ENCODE data around the gene BLTP3A.
"Not testable (repeated sequence)": the region's sequence is repeated elsewhere in the genome, so short reads cannot be mapped to it uniquely, and the experiment has no call there.

BLTP3A gene

DNA sequence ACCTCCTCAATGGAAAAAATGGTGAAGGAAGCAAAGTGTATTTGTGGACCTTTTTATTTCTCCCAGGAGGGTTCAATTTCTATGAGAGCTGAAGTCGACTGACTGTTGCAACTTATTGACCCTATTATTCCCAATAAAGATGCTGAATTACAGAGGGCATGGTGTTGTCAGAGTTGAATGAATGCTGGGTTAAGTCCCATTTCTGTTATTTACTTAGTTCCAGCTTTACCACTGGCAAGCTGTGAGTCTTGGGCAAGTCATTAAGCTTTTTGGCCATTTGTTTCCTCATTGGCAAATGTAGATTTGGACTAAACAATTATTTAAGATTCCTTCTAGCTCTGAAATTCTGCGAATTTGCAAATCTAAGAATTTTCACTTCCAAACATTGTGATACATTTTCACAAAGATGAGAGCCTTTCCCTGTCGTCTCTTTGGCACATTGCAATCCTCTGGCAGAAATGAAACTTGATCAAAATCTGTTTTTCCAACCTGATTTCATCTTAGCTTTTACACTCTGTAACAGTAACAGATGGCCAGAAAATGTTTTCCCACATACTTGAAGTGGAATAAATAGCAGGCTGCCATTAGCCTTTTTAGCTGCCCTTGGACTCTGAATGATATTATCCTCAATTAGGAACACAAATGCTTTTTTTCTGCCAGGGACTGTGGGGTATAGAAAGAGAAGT, 21.3 kb downstream of the BLTP3A start:
- no peak for DNase-seq
- Histone ChIP-seq H3K9me3 (ENCODE audit: control extremely low read depth in 1 of 5, control insufficient read depth in 4 of 5, insufficient read depth in 2 of 5, low read depth in 1 of 5, low read length in 4 of 5) (no peaks in the 10 kb centered on the region), H3K4me1 (ENCODE audit: control extremely low read depth in 1 of 4, control insufficient read depth in 4 of 4, insufficient read depth in 4 of 4, low read length in 3 of 4) (peaks cover 0 to 14% (median 9%) of the 10 kb centered on the region in 4 experiments), H3K27me3 (replicated peaks in 2 of 5; ENCODE audit: control insufficient read depth in 4 of 5, insufficient read depth in 5 of 5, low read length in 4 of 5) (no peaks in the 10 kb centered on the region), H3K36me3 (ENCODE audit: control insufficient read depth in 4 of 4, insufficient read depth in 4 of 4, low read length in 3 of 4) (no peaks in the 10 kb centered on the region), H3K27ac (ENCODE audit: insufficient read depth in 1 of 2, low read depth in 1 of 2, low read length in 2 of 2, poor library complexity in 1 of 2, severe bottlenecking in 2 of 2) (no peak overlapping the region), H3K4me3 (ENCODE audit: control insufficient read depth in 1 of 7, extremely low read depth in 1 of 7, insufficient read depth in 4 of 7, low read depth in 2 of 7, low read length in 6 of 7) (no peak overlapping the region)
- CTCF ChIA-PET = interaction anchor here (1.2 to 1.3 kb wide), 3 partner anchors 10 to 19 kb away, joined by 3 read pairs; no protein-coding TSS in a partner anchor
- POLR2A ChIA-PET = no interaction called here
- WGBS (ENCODE audit: insufficient coverage) = 100% methylated on average over 3 of the region's 3 CpGs

DNA sequence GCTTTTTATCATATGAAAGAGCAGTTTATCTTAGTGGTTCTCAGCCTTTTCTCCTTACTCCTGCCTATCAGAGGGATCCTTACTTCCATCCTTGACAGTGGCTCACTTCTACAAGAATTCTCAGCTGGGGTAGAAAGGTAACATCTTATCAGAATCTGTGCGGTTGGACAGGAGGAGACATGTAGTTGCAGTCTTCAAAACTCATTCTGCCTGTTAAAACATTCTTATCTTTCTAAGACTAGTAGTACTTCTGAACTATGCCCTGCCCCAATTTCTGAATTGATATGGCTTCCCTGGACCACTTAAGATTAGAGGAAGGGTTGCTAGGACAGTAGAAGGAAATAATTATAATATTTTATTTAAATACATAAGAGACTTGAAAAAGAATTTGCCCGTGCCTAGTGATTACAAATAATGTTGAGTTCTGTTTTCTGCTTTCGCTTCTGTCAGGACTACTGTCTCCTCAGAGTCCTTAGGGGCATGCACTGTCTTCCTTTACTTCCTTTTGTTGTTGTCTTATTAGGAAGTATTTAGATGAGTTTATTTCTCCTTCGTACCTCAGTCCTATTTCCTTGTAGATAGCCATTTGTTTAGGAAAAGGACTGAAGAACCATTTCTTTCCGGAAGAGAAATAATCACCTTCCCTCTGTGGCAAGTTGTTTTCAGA, 24.9 kb downstream of the BLTP3A start:
- ChIA-PET POLR2A (no interaction called here), CTCF (interaction anchor here (0.6 to 1.5 kb wide), 3 partner anchors 12 to 858 kb away, joined by 3 to 6 read pairs (median 3); no protein-coding TSS in a partner anchor)
- H3K36me3 ChIP-seq (ENCODE audit: control insufficient read depth in 4 of 4, insufficient read depth in 4 of 4, low read length in 3 of 4) = peaks cover 2 to 3% (median 3%) of the 10 kb centered on the region in 4 experiments
- no peaks in the 10 kb centered on the region for H3K27me3 ChIP-seq (replicated peaks in 2 of 5; ENCODE audit: control insufficient read depth in 4 of 5, insufficient read depth in 5 of 5, low read length in 4 of 5)
- peaks cover 18 to 38% (median 31%) of the 10 kb centered on the region in 4 experiments for H3K4me1 ChIP-seq (ENCODE audit: control extremely low read depth in 1 of 4, control insufficient read depth in 4 of 4, insufficient read depth in 4 of 4, low read length in 3 of 4)
- 100% methylated on average over 1 of the region's 5 CpGs for WGBS (ENCODE audit: insufficient coverage)
- peak overlapping the region in 1 of 7 experiments; percentile 19 for H3K4me3 ChIP-seq (ENCODE audit: control insufficient read depth in 1 of 7, extremely low read depth in 1 of 7, insufficient read depth in 4 of 7, low read depth in 2 of 7, low read length in 6 of 7)
- peak in 1 of 3 donors; percentile 13 for DNase-seq
- H3K9me3 ChIP-seq (ENCODE audit: control extremely low read depth in 1 of 5, control insufficient read depth in 4 of 5, insufficient read depth in 2 of 5, low read depth in 1 of 5, low read length in 4 of 5) = no peaks in the 10 kb centered on the region
- peak overlapping the region in 1 of 2 experiments; percentile 36 for H3K27ac ChIP-seq (ENCODE audit: insufficient read depth in 1 of 2, low read depth in 1 of 2, low read length in 2 of 2, poor library complexity in 1 of 2, severe bottlenecking in 2 of 2)

DNA sequence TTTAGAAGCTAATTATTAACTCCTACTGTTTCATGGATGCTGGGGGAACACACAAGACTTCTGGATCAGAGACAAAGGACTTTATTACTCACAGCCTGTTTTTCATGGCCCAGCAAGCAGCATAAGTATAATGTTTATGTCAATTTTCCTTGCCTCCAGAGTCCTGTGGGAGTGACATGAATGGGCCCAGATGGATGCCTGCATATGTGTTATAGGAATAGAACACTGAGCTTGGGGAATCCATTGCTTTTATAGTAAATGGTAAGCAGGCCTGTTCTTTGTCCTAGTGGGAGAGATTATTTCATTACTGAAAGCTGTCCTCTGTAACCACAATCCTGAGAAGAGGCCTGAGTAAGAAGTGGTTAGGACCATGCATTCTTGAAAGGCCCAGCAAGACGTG, 25.6 kb downstream of the BLTP3A start:
- H3K4me1 ChIP-seq (ENCODE audit: control extremely low read depth in 1 of 4, control insufficient read depth in 4 of 4, insufficient read depth in 4 of 4, low read length in 3 of 4) = peaks cover 18 to 38% (median 31%) of the 10 kb centered on the region in 4 experiments
- no CpG with 5 or more reads among the region's 1 CpG for WGBS (ENCODE audit: insufficient coverage)
- H3K9me3 ChIP-seq (ENCODE audit: control extremely low read depth in 1 of 5, control insufficient read depth in 4 of 5, insufficient read depth in 2 of 5, low read depth in 1 of 5, low read length in 4 of 5) = no peaks in the 10 kb centered on the region
- no peak for DNase-seq
- no peaks in the 10 kb centered on the region for H3K27me3 ChIP-seq (replicated peaks in 2 of 5; ENCODE audit: control insufficient read depth in 4 of 5, insufficient read depth in 5 of 5, low read length in 4 of 5)
- ChIA-PET CTCF (interaction anchor here (0.6 kb wide), 2 partner anchors 105 to 858 kb away, joined by 3 read pairs; no protein-coding TSS in a partner anchor), POLR2A (no interaction called here)
- peaks cover 5 to 8% (median 6%) of the 10 kb centered on the region in 4 experiments for H3K36me3 ChIP-seq (ENCODE audit: control insufficient read depth in 4 of 4, insufficient read depth in 4 of 4, low read length in 3 of 4)
- no peak overlapping the region for H3K27ac ChIP-seq (ENCODE audit: insufficient read depth in 1 of 2, low read depth in 1 of 2, low read length in 2 of 2, poor library complexity in 1 of 2, severe bottlenecking in 2 of 2)
- no peak overlapping the region for H3K4me3 ChIP-seq (ENCODE audit: control insufficient read depth in 1 of 7, extremely low read depth in 1 of 7, insufficient read depth in 4 of 7, low read depth in 2 of 7, low read length in 6 of 7)

DNA sequence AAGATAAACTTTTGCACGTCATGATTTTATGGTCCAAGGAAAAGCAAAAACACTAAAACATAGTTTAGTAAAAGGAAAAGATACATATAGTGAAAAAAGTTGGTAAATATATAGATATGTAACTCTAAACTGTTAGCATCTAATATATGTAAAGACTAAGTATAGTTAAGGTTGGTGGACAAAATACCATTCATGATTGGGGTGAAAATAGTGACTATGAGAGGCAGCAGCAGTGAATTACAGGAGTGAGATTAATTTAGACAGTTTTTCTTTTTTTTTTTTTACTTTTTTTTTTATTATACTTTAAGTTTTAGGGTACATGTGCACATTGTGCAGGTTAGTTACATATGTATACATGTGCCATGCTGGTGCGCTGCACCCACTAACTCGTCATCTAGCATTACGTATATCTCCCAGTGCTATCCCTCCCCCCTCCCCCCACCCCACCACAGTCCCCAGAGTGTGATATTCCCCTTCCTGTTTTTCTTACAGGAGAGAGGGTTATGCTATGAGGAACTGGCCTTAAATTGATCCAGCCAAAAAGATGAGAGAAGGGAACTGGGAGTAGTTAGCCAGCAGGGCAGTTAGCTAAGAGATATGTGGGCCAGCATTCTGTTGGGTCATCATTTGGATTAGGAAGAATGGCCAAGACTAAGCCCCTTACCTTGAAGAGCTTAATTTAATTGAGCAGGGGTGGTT, 27.1 kb downstream of the BLTP3A start:
- DNase-seq = peak in 2 of 3 donors; percentile 22 to 24
- Histone ChIP-seq H3K4me3 (ENCODE audit: control insufficient read depth in 1 of 7, extremely low read depth in 1 of 7, insufficient read depth in 4 of 7, low read depth in 2 of 7, low read length in 6 of 7) (peak overlapping the region in 3 of 7 experiments; percentile 23 to 50 (median 35)), H3K4me1 (ENCODE audit: control extremely low read depth in 1 of 4, control insufficient read depth in 4 of 4, insufficient read depth in 4 of 4, low read length in 3 of 4) (peaks cover 18 to 38% (median 31%) of the 10 kb centered on the region in 4 experiments), H3K36me3 (ENCODE audit: control insufficient read depth in 4 of 4, insufficient read depth in 4 of 4, low read length in 3 of 4) (peaks cover 10 to 18% (median 13%) of the 10 kb centered on the region in 4 experiments), H3K27ac (ENCODE audit: insufficient read depth in 1 of 2, low read depth in 1 of 2, low read length in 2 of 2, poor library complexity in 1 of 2, severe bottlenecking in 2 of 2) (peak overlapping the region in 1 of 2 experiments; percentile 51)
- H3K27me3 ChIP-seq (replicated peaks in 2 of 5; ENCODE audit: control insufficient read depth in 4 of 5, insufficient read depth in 5 of 5, low read length in 4 of 5); H3K9me3 ChIP-seq (ENCODE audit: control extremely low read depth in 1 of 5, control insufficient read depth in 4 of 5, insufficient read depth in 2 of 5, low read depth in 1 of 5, low read length in 4 of 5): not testable (repeated sequence)
- ChIA-PET CTCF (interaction anchor here (0.7 to 0.8 kb wide), 2 partner anchors 13 to 116 kb away, joined by 3 read pairs; no protein-coding TSS in a partner anchor), POLR2A (interaction anchor here (0.7 kb wide), 1 partner anchor 923 kb away, joined by 3 read pairs; no protein-coding TSS in a partner anchor)
- WGBS (ENCODE audit: insufficient coverage) = no CpG with 5 or more reads among the region's 4 CpGs

DNA sequence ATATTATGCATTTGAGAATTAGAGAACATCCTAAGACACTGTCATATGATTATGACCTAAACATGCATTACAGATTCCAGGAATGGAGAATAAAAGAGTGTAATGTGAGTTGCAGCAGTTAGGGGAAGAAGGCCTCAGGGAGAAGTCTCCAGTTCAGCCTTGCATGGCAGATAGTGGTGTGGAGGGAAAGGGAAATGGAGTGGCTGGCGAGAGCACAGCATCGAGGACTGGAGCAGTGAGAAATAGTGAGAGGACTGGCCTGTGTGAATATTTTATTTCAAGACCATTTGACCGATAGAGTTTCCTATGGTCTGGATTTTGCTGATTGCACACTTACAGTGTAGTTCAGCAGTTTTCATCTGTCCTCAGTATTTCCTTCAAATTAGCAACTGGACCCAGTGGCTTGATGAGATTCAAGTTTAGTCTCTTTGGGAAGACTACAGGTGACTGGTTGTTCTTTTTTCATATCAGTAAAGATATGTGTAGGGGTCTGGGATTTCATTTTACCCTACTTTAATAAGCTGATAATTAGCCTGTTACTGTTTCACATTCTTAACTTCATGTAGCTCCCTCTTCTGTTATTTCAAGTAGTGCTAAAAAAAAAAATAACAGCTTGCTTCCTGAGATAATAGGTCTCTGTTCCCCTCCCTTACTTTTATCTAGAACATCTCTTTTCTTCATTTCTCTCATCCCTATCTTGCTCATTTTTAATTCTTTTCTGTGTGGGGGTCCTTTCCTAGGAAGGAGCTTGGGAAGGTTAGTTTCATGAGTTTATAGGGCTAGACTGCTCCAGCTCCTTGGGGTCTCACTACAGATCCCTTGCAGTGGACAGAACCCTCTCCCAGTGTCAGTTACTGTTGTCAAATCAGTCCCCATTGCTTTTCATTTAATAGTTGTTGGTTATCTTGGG, 27.9 kb downstream of the BLTP3A start:
- H3K4me1 ChIP-seq (ENCODE audit: control extremely low read depth in 1 of 4, control insufficient read depth in 4 of 4, insufficient read depth in 4 of 4, low read length in 3 of 4) = peaks cover 18 to 38% (median 31%) of the 10 kb centered on the region in 4 experiments
- peak overlapping the region; percentile 12 to 58 for H3K27ac ChIP-seq (ENCODE audit: insufficient read depth in 1 of 2, low read depth in 1 of 2, low read length in 2 of 2, poor library complexity in 1 of 2, severe bottlenecking in 2 of 2)
- no peaks in the 10 kb centered on the region for H3K27me3 ChIP-seq (replicated peaks in 2 of 5; ENCODE audit: control insufficient read depth in 4 of 5, insufficient read depth in 5 of 5, low read length in 4 of 5)
- peaks cover 10 to 21% (median 14%) of the 10 kb centered on the region in 4 experiments for H3K36me3 ChIP-seq (ENCODE audit: control insufficient read depth in 4 of 4, insufficient read depth in 4 of 4, low read length in 3 of 4)
- peak in 2 of 3 donors; percentile 36 to 42 for DNase-seq
- POLR2A ChIA-PET = no interaction called here
- H3K4me3 ChIP-seq (ENCODE audit: control insufficient read depth in 1 of 7, extremely low read depth in 1 of 7, insufficient read depth in 4 of 7, low read depth in 2 of 7, low read length in 6 of 7) = peak overlapping the region in 5 of 7 experiments; percentile 10 to 50 (median 33)
- WGBS (ENCODE audit: insufficient coverage) = 17% methylated on average over 2 of the region's 3 CpGs
- H3K9me3 ChIP-seq (ENCODE audit: control extremely low read depth in 1 of 5, control insufficient read depth in 4 of 5, insufficient read depth in 2 of 5, low read depth in 1 of 5, low read length in 4 of 5) = no peaks in the 10 kb centered on the region
- CTCF ChIA-PET = interaction anchor here (0.7 to 0.8 kb wide), 4 partner anchors 9 to 320 kb away, joined by 3 read pairs; no protein-coding TSS in a partner anchor

DNA sequence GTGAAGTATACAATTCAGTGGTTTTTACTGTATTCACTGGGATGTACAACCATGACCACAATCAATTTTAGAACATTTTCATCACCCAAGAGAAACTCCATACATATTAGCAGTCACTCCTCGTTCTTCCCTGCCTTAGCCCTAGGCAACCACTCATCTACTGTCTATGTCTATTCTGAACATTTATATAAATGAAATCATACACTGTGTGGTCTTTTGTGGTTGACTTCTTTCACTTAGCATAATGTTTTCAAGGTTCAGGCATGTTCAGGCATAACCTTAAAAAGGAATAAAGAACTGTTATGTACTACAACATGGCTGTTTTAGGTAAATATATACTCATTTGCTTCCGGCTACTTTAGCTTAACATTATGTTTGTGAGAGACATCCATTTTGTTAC, 37.3 kb downstream of the BLTP3A start:
- Histone ChIP-seq H3K27me3 (replicated peaks in 2 of 5; ENCODE audit: control insufficient read depth in 4 of 5, insufficient read depth in 5 of 5, low read length in 4 of 5) (no peaks in the 10 kb centered on the region), H3K4me1 (ENCODE audit: control extremely low read depth in 1 of 4, control insufficient read depth in 4 of 4, insufficient read depth in 4 of 4, low read length in 3 of 4) (no peaks in the 10 kb centered on the region), H3K9me3 (ENCODE audit: control extremely low read depth in 1 of 5, control insufficient read depth in 4 of 5, insufficient read depth in 2 of 5, low read depth in 1 of 5, low read length in 4 of 5) (no peaks in the 10 kb centered on the region), H3K27ac (ENCODE audit: insufficient read depth in 1 of 2, low read depth in 1 of 2, low read length in 2 of 2, poor library complexity in 1 of 2, severe bottlenecking in 2 of 2) (no peak overlapping the region), H3K4me3 (ENCODE audit: control insufficient read depth in 1 of 7, extremely low read depth in 1 of 7, insufficient read depth in 4 of 7, low read depth in 2 of 7, low read length in 6 of 7) (no peak overlapping the region), H3K36me3 (ENCODE audit: control insufficient read depth in 4 of 4, insufficient read depth in 4 of 4, low read length in 3 of 4) (peaks cover 11 to 43% (median 25%) of the 10 kb centered on the region in 4 experiments)
- ChIA-PET POLR2A (no interaction called here), CTCF (interaction anchor here (0.8 kb wide), 1 partner anchor 9 kb away, joined by 3 read pairs; no protein-coding TSS in a partner anchor)
- WGBS (ENCODE audit: insufficient coverage) = no CpG with 5 or more reads among the region's 2 CpGs
- DNase-seq = no peak

Measured in common myeloid progenitor, CD34-positive (primary cell).